K562 (cell line): ENCODE measurements around the gene FOXJ3. TPM values are rescaled to one million over a fixed set of nuclear protein-coding genes. Genes with fewer than 3 reads are reported as not detected.

Experiments used
- ARID2 ChIP-seq: fragments of 450-650 bp; IDR thresholded peaks from 2 replicates; pipeline ENCODE4 v1.6.1; 2017; ENCODE audit warnings: antibody characterized with exemption, mild to moderate bottlenecking
- BMI1 ChIP-seq: fragments of 150-350 bp; IDR thresholded peaks from 2 replicates; pipeline ENCODE4 v1.6.1; 2014; ENCODE audit warnings: low read length
- CBX3 ChIP-seq, 2 experiments: IDR thresholded peaks; 1 replicate in 1 of 2; 2 replicates in 1 of 2; pipeline ENCODE4 v1.6.1; 2012; ENCODE audit warnings: inconsistent platforms in 2 of 2, low read length in 2 of 2, borderline replicate concordance in 1 of 2, control low read depth in 1 of 2
- CBX5 ChIP-seq: IDR thresholded peaks from 2 replicates; pipeline ENCODE4 v1.6.1; 2014; ENCODE audit warnings: low read depth, borderline replicate concordance
- CEBPB ChIP-seq: fragments of 450-650 bp; IDR thresholded peaks from 2 replicates; pipeline ENCODE4 v1.6.1; 2016; ENCODE audit warnings: missing genetic modification characterization, missing compliant biosample characterization
- CHD1 ChIP-seq: fragments of 200-600 bp; sonication (generic); IDR thresholded peaks from one replicate; pipeline ENCODE4 v1.6.1; 2012; ENCODE audit warnings: mild to moderate bottlenecking, moderate library complexity, low read length, inconsistent platforms
- DACH1 ChIP-seq: fragments of 450-650 bp; IDR thresholded peaks from 2 replicates; pipeline ENCODE4 v1.6.1; 2018; ENCODE audit not compliant: partially characterized antibody
- ESRRA ChIP-seq: fragments of 450-650 bp; IDR thresholded peaks from 2 replicates; pipeline ENCODE4 v1.6.1; 2014; ENCODE audit warnings: low read depth, mild to moderate bottlenecking, moderate library complexity, borderline replicate concordance
- ETS1 ChIP-seq: conservative IDR thresholded peaks from 2 replicates; pipeline ENCODE4 v1.6.1; 2011; ENCODE audit warnings: low read depth, mild to moderate bottlenecking, low read length; ENCODE audit not compliant: control insufficient read depth
- HNRNPL ChIP-seq: fragments of 200-400 bp; formaldehyde crosslinking; IDR thresholded peaks from 2 replicates; pipeline ENCODE4 v1.6.1; 2017; ENCODE audit warnings: low read depth, mild to moderate bottlenecking, low read length
- ILK ChIP-seq: fragments of 450-650 bp; IDR thresholded peaks from 2 replicates; pipeline ENCODE4 v1.6.1; 2016; ENCODE audit warnings: missing genetic modification characterization, low read depth, mild to moderate bottlenecking, missing compliant biosample characterization, moderate library complexity, borderline replicate concordance
- LCOR ChIP-seq: sonication (generic); formaldehyde crosslinking; IDR thresholded peaks from 2 replicates; pipeline ENCODE4 v1.8.0; 2022; ENCODE audit warnings: mild to moderate bottlenecking, missing genetic modification reagents
- NEUROD1 ChIP-seq: fragments of 150-350 bp; IDR thresholded peaks from 2 replicates; pipeline ENCODE4 v1.6.1; 2014; ENCODE audit warnings: borderline replicate concordance, low read length, low read depth; ENCODE audit not compliant: partially characterized antibody
- NR2C1 ChIP-seq, 2 experiments: fragments of 450-650 bp; IDR thresholded peaks; 2 replicates each; pipeline ENCODE4 v1.6.1; 2017; ENCODE audit warnings: mild to moderate bottlenecking in 2 of 2, antibody characterized with exemption in 1 of 2, inconsistent platforms in 1 of 2, missing compliant biosample characterization in 1 of 2, missing genetic modification characterization in 1 of 2
- PHF20 ChIP-seq: fragments of 450-650 bp; IDR thresholded peaks from 2 replicates; pipeline ENCODE4 v1.6.1; 2018; ENCODE audit not compliant: partially characterized antibody
- RCOR1 ChIP-seq, 2 experiments: IDR thresholded peaks; 2 replicates each; pipeline ENCODE4 v1.6.1; 2012; ENCODE audit warnings: low read depth in 2 of 2, low read length in 2 of 2, borderline replicate concordance in 1 of 2, improper control_type of control experiment in 1 of 2
- RFX7 ChIP-seq: fragments of 250-450 bp; sonication (Bioruptor Pico); IDR thresholded peaks from 2 replicates; pipeline ENCODE4 v1.5.1; 2021; ENCODE audit warnings: mild to moderate bottlenecking
- SAP30 ChIP-seq: fragments of 200-600 bp; sonication (generic); IDR thresholded peaks from 2 replicates; pipeline ENCODE4 v1.6.1; 2012; ENCODE audit warnings: borderline replicate concordance, low read depth, mild to moderate bottlenecking, moderate library complexity, low read length, control low read depth, inconsistent platforms; ENCODE audit not compliant: insufficient read depth, poor library complexity, severe bottlenecking
- SMARCA5 ChIP-seq: fragments of 450-650 bp; IDR thresholded peaks from 2 replicates; pipeline ENCODE4 v1.6.1; 2016
- SNAPC5 ChIP-seq: fragments of 250-450 bp; sonication (Bioruptor Pico); IDR thresholded peaks from 2 replicates; pipeline ENCODE4 v1.8.0; 2021; ENCODE audit warnings: moderate library complexity, mild to moderate bottlenecking, inconsistent platforms
- SUPT5H ChIP-seq: fragments of 450-650 bp; IDR thresholded peaks from 2 replicates; pipeline ENCODE4 v1.6.1; 2016
- TAL1 ChIP-seq: fragments of 450-650 bp; IDR thresholded peaks from 2 replicates; pipeline ENCODE4 v1.6.1; 2016; ENCODE audit warnings: mild to moderate bottlenecking
- ZKSCAN3 ChIP-seq: fragments of 250-450 bp; sonication (Bioruptor Pico); IDR thresholded peaks from 2 replicates; pipeline ENCODE4 v1.4.0; 2020
- ZNF121 ChIP-seq: sonication (generic); formaldehyde crosslinking; conservative IDR thresholded peaks from 2 replicates; pipeline ENCODE4 v1.8.0; 2022; ENCODE audit warnings: missing genetic modification reagents
- ZNF184 ChIP-seq: sonication (generic); formaldehyde crosslinking; IDR thresholded peaks from 2 replicates; pipeline ENCODE4 v1.5.0; 2020; ENCODE audit warnings: missing genetic modification reagents
- ZNF354B ChIP-seq: fragments of 250-450 bp; sonication (Bioruptor Pico); IDR thresholded peaks from 2 replicates; pipeline ENCODE4 v1.4.0; 2020
- ZNF695 ChIP-seq: fragments of 450-650 bp; formaldehyde crosslinking; IDR thresholded peaks from 2 replicates; pipeline ENCODE4 v1.4.0; 2020; ENCODE audit warnings: mild to moderate bottlenecking, moderate library complexity
- ZNF740 ChIP-seq, 3 experiments: fragments of 200-800 bp in 1 of 3; sonication (Bioruptor generic) in 1 of 3; sonication (generic) in 1 of 3; formaldehyde crosslinking in 1 of 3; IDR thresholded peaks; 2 replicates each; pipeline versions ENCODE4 v1.6.1 to v1.8.0; 2016 to 2022; ENCODE audit warnings: mild to moderate bottlenecking in 2 of 3, missing compliant biosample characterization in 2 of 3, missing genetic modification characterization in 2 of 3, missing genetic modification reagents in 1 of 3
- polyA plus RNA-seq, 8 experiments: library from polyadenylated mRNA; depleted of rRNA in 4 of 8; stranded (reverse) in 5 of 8; unstranded in 3 of 8; fragments of >200 nt; fragmentation: Nextera tagmentation in 2 of 8; fragmentation: Illumina TruSeq in 1 of 8; extraction: Ambion mirVana in 2 of 8; extraction: Trizol in 1 of 8; gene quantifications; 2 replicates each; pipeline versions ENCODE4 v1.2.1 to v1.2.3, GENCODE V29; 2011 to 2014; ENCODE audit warnings: inconsistent platforms in 1 of 8, missing spikeins in 1 of 8
- total RNA-seq, 7 experiments: library from RNA; depleted of rRNA in 6 of 7; stranded (reverse); fragments of >200 nt in 6 of 7; fragmentation: Illumina TruSeq in 2 of 7; extraction: Trizol in 2 of 7; gene quantifications; 2 replicates each; pipeline versions ENCODE4 v1.2.1 to v1.2.3, GENCODE V29; 2011 to 2021; ENCODE audit warnings: low replicate concordance in 1 of 7

The FOXJ3 gene
- total and polyA plus RNA-seq, 9 of the 15 experiments (the other 6 are each of a cell fraction or from before 2014, with no cell fraction given): 8.7 to 35.3 (median 23.4) TPM

- TF ChIP-seq NR2C1 (IDR thresholded peaks at IDR 0.05) (no peak), NR2C1 (tag; IDR thresholded peaks at IDR 0.05) (no peak), SNAPC5 (CRISPR knock-in tag) (no peak), ZNF695 (CRISPR knock-in tag) (no peak), CBX3 (IDR thresholded peaks at IDR 0.05; ENCODE audit: borderline replicate concordance in 1 of 2, low read length in 2 of 2) (no peak), PHF20 (no peak), CEBPB (tag) (no peak), BMI1 (no peak), TAL1 (no peak), ARID2 (0 out of 2 replicates have a peak, but pooled peaks have one; percentile 7), RCOR1 (IDR thresholded peaks at IDR 0.05; ENCODE audit: borderline replicate concordance in 1 of 2, low read depth in 2 of 2, low read length in 2 of 2) (no peak), ESRRA (no peak), ZNF121 (CRISPR knock-in tag) (no peak), CHD1 (peak; percentile 9), SMARCA5 (no peak), SAP30 (no peak), SUPT5H (no peak), CBX5 (no peak), DACH1 (no peak), ZNF740 (CRISPR knock-in tag; IDR thresholded peaks at IDR 0.05) (no peak), ZNF740 (tag; IDR thresholded peaks at IDR 0.05) (no peak), HNRNPL (no peak), ZNF354B (CRISPR knock-in tag) (no peak), RFX7 (no peak), ZKSCAN3 (CRISPR knock-in tag) (no peak), ILK (no peak), ZNF184 (CRISPR knock-in tag) (no peak), NEUROD1 (no peak), LCOR (CRISPR knock-in tag) (no peak), ETS1 (no peak)
Measured at GRCh38 chr1:42333662-42334239, 1.3 kb downstream of the FOXJ3 start (continued).
